ENCODE data around the gene LARP1B. TPM values are rescaled to one million over a fixed set of nuclear protein-coding genes. Genes with fewer than 3 reads are reported as not detected.
"Not testable (repeated sequence)": the region's sequence is repeated elsewhere in the genome, so short reads cannot be mapped to it uniquely, and the experiment has no call there.

Gene LARP1B
- total and polyA plus RNA-seq, 7 donors: 14.4 to 30.3 (median 18.2) TPM

DNA sequence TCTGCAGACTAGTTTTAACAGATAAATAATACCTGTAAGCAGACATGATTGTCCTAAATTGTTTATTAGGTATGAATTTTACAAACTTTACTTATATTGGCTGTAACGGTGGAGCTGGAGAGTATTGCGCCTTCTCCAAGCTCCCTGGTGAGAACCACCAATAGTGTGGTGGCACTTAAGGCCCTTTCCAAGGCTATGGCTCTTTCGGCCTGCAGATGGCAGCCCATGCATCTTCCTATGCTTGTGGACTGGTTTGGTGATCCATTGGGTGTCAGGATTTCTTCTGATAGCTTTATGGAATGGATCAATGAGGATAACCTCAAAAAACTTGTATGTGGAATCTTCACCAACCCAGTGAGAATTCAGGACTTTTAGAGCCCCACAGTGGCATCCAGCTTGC lies 7.8 kb downstream of the LARP1B start:
- Histone ChIP-seq H3K36me3 (no peaks in the 10 kb centered on the region), H3K27ac (no peak overlapping the region), H3K4me3 (no peak overlapping the region), H3K27me3 (no peaks in the 10 kb centered on the region), H3K9me3 (no peaks in the 10 kb centered on the region), H3K4me1 (peaks cover 0 to 9% (median 7%) of the 10 kb centered on the region in 4 donors)
- TF ChIP-seq, protein P1, sequence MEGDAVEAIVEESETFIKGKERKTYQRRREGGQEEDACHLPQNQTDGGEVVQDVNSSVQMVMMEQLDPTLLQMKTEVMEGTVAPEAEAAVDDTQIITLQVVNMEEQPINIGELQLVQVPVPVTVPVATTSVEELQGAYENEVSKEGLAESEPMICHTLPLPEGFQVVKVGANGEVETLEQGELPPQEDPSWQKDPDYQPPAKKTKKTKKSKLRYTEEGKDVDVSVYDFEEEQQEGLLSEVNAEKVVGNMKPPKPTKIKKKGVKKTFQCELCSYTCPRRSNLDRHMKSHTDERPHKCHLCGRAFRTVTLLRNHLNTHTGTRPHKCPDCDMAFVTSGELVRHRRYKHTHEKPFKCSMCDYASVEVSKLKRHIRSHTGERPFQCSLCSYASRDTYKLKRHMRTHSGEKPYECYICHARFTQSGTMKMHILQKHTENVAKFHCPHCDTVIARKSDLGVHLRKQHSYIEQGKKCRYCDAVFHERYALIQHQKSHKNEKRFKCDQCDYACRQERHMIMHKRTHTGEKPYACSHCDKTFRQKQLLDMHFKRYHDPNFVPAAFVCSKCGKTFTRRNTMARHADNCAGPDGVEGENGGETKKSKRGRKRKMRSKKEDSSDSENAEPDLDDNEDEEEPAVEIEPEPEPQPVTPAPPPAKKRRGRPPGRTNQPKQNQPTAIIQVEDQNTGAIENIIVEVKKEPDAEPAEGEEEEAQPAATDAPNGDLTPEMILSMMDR (IDR thresholded peaks at IDR 0.05): no peak
- TF ChIP-seq POLR2AphosphoS5 (IDR thresholded peaks at IDR 0.05) (no peak), EP300 (IDR thresholded peaks at IDR 0.05) (no peak), POLR2A (IDR thresholded peaks at IDR 0.05) (no peak)
- WGBS, 2 donors: 92 to 94% methylated on average over 3 of the region's 3 CpGs
- DNase-seq: no peak
- intact Hi-C loops (cut with DNase I): loop anchor here (10.0 kb wide), 1 partner anchor 184 kb away; the partner anchor contains the start of gene PLK4

DNA sequence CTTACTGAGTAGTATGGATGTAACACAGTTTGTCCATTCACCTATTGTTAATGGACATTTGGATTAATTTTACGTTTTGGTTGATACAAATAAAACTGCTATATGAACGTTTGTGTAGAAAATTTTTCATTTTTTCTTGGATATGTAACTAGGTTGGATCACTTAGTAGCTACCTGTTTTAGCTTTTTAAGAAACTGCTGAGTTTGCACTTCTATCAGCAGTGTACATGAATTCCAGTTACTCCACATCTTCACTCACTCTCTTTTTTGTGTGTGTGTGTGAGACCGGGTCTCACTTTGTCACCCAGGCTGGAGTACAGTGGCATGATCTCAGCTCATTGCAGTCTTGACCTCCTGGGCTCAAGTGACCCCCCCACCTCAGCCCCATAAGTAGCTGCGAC lies 15.4 kb downstream of the LARP1B start:
- H3K27me3 ChIP-seq: no peaks in the 10 kb centered on the region
- no peaks in the 10 kb centered on the region for H3K4me1 ChIP-seq
- 86 to 93% methylated on average over 4 of the region's 4 CpGs for WGBS, 2 donors
- DNase-seq: no peak
- H3K9me3 ChIP-seq: no peaks in the 10 kb centered on the region
- intact Hi-C loops (cut with DNase I): no loop called here
- H3K27ac ChIP-seq: no peak overlapping the region
- H3K4me3 ChIP-seq: no peak overlapping the region
- peaks cover 0 to 48% (median 13%) of the 10 kb centered on the region in 4 donors for H3K36me3 ChIP-seq
- TF ChIP-seq POLR2A (IDR thresholded peaks at IDR 0.05) (no peak), EP300 (IDR thresholded peaks at IDR 0.05) (no peak), POLR2AphosphoS5 (IDR thresholded peaks at IDR 0.05) (no peak)
- TF ChIP-seq, protein P1 (IDR thresholded peaks at IDR 0.05): no peak

DNA sequence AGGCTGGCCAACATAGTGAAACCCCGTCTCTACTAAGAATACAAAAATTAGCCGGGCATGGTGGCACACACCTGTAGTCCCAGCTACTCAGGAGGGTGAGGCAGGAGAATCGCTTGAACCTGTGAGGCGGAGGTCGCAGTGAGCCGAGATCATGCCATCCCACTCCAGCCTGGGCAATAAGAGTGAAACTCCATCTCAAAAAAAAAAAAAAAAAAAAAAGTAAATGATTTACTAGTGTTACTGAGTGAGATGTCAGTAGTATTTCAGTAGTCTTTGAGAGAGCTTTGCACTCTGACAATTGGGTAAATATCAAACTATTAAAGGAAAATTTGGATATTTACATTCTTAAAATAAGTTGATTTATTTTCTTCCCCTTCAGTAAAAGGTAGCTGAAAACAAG lies 34.2 kb downstream of the LARP1B start:
- H3K9me3 ChIP-seq; H3K27ac ChIP-seq; H3K4me3 ChIP-seq; intact Hi-C loops (cut with DNase I); H3K27me3 ChIP-seq; DNase-seq; H3K4me1 ChIP-seq: not testable (repeated sequence)
- H3K36me3 ChIP-seq: peaks cover 0 to 56% (median 10%) of the 10 kb centered on the region in 4 donors
- 81 to 92% methylated on average over 6 of the region's 6 CpGs for WGBS, 2 donors

DNA sequence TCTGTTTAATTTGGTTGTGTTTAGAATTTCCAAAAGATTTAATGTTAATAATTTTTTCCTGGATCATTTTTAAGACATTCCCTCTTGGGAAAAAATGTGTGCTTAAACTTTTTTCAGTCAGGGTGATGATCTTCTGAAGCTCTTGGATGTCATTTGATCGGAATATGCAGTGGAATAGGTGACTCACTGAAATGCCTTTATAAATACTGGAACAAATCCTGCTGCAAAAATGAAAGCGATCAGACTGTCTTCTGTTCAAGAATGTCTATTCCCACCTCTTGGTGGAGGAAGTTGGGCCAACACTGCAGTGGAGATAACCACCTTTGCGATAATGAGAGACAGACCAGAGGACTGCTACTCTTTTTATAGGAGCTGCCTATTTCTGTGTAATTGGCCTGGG lies 46.7 kb downstream of the LARP1B start:
- H3K9me3 ChIP-seq: no peaks in the 10 kb centered on the region
- no peak for DNase-seq
- 96 to 97% methylated on average over 3 of the region's 3 CpGs for WGBS, 2 donors
- TF ChIP-seq EP300 (IDR thresholded peaks at IDR 0.05): no peak
- TF ChIP-seq POLR2AphosphoS5 (IDR thresholded peaks at IDR 0.05): no peak
- TF ChIP-seq, protein P1 (IDR thresholded peaks at IDR 0.05): no peak
- peaks cover 0 to 46% (median 8%) of the 10 kb centered on the region in 4 donors for H3K36me3 ChIP-seq
- no peak overlapping the region for H3K27ac ChIP-seq
- no peak overlapping the region for H3K4me3 ChIP-seq
- no peaks in the 10 kb centered on the region for H3K27me3 ChIP-seq
- H3K4me1 ChIP-seq: no peaks in the 10 kb centered on the region
- intact Hi-C loops (cut with DNase I): no loop called here

DNA sequence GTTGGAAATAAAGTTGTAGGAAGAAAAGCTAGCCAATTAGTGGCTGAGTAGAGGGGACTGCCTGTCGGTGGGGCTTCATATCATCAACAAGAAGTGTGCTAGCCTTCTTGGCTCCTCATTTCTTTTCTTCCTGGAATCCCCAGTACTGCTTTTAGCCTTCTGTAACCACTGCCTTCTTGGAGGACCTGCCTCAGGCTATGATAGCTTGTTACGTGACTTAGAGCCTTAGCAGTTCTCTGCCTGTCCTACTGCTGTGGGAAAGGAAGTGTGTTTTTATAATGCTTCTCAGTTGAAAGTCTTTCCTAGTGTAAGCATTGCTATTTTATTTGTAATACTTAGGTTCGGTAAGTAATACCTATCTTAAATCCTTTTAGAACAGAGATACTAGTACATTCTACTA lies 61.9 kb downstream of the LARP1B start:
- WGBS, 2 donors: 84 to 98% methylated on average over 3 of the region's 3 CpGs
- intact Hi-C loops (cut with DNase I): no loop called here
- Histone ChIP-seq H3K27ac (no peak overlapping the region), H3K27me3 (no peaks in the 10 kb centered on the region), H3K4me3 (no peak overlapping the region), H3K4me1 (no peaks in the 10 kb centered on the region), H3K36me3 (peaks cover 0 to 8% (median 0%) of the 10 kb centered on the region in 4 donors), H3K9me3 (no peaks in the 10 kb centered on the region)
- no peak for TF ChIP-seq POLR2A (IDR thresholded peaks at IDR 0.05)
- TF ChIP-seq, protein P1 (IDR thresholded peaks at IDR 0.05): no peak
- TF ChIP-seq EP300 (IDR thresholded peaks at IDR 0.05): no peak
- TF ChIP-seq POLR2AphosphoS5 (IDR thresholded peaks at IDR 0.05): no peak
- DNase-seq: no peak

Measured in sigmoid colon (tissue), 7 donors.